ENCODE data around the gene S100A1. TPM values are rescaled to one million over a fixed set of nuclear protein-coding genes. Genes with fewer than 3 reads are reported as not detected.

S100A1 gene
- total and polyA plus RNA-seq, 8 donors, result 5.7 to 64.8 (median 45.5) TPM; not detected in 5

DNA sequence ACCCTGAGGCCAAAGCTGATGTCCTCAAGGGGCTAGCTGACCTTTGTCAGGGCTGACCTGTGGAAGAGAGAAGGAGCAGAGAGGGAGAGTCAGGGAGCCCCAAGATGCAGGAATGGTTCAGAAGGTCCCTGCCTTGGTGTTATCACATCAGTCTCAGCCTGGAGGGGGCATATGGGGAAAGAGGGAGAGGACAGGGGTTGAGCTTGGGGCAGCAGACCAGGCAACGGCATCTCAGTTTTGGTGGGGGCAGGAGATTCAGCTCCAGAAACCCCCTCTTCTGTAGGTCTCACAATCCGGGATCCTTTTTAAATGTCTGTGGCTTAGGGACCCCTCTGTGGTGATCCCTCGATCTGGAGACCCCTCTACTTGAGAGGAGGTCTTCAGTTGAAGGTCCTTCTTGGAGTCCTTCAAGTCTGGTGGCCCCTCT lies 1.7 kb upstream of the S100A1 start:
- DNase-seq, result peak in 1 of 2 donors; percentile 7
- peak overlapping the region; percentile 76 to 90 (median 88) for H3K27ac ChIP-seq
- H3K9me3 ChIP-seq, result no peaks in the 10 kb centered on the region
- peak overlapping the region; percentile 41 to 59 (median 51) for H3K4me3 ChIP-seq
- WGBS, 5 donors, result 46 to 68% (median 61%) methylated on average over 3 of the region's 3 CpGs
- H3K27me3 ChIP-seq, result no peaks in the 10 kb centered on the region
- H3K4me1 ChIP-seq, result peaks cover 21 to 62% (median 39%) of the 10 kb centered on the region in 4 donors
- peaks cover 0 to 24% (median 11%) of the 10 kb centered on the region in 4 donors for H3K36me3 ChIP-seq
- intact Hi-C loops (cut with DNase I; ENCODE audit: low total_unique reads), result no loop called here
- TF ChIP-seq POLR2AphosphoS5 (IDR thresholded peaks at IDR 0.05), result no peak
- TF ChIP-seq POLR2A (IDR thresholded peaks at IDR 0.05), result no peak
- TF ChIP-seq, protein P1, sequence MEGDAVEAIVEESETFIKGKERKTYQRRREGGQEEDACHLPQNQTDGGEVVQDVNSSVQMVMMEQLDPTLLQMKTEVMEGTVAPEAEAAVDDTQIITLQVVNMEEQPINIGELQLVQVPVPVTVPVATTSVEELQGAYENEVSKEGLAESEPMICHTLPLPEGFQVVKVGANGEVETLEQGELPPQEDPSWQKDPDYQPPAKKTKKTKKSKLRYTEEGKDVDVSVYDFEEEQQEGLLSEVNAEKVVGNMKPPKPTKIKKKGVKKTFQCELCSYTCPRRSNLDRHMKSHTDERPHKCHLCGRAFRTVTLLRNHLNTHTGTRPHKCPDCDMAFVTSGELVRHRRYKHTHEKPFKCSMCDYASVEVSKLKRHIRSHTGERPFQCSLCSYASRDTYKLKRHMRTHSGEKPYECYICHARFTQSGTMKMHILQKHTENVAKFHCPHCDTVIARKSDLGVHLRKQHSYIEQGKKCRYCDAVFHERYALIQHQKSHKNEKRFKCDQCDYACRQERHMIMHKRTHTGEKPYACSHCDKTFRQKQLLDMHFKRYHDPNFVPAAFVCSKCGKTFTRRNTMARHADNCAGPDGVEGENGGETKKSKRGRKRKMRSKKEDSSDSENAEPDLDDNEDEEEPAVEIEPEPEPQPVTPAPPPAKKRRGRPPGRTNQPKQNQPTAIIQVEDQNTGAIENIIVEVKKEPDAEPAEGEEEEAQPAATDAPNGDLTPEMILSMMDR (IDR thresholded peaks at IDR 0.05), result no peak
- no peak for TF ChIP-seq EP300 (IDR thresholded peaks at IDR 0.05)

DNA sequence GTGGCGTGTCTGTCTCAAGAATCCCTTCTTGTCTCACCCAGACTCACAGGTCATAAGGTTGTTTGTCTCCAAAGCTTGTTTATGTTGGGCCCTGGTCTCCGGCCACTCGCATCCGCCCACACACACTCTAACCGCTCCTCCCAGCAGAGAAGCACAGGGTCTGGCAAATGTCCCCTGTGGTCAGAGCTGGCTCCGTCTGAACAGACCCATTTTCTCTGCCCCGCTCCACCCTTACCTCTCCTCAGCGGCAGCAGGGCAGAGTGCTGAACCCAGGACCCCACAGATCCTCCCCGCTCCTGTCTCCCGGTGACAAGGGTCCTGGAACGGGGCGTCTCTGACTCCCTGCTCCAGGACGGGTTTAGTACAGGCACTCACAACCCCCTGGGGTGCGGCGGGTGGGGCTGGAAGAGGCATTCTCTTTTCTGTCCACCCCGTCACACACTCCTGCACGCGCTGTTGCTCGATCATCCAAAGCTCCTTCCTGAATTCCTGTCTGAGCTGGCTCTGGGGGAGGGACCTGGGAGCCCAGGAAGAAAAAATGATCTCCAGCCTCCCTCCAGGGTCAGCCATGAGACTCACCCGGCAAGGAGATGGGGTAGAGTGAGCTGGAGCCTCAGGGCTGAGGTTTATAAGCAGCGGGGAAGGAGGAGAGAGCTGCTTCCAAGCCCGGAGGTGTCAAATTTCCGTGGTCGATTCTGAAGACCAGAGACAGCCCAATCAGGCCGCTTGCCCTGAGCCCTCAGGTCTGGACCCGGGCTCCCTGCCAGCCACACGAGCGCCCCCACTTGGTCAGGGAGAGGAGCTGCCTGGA lies 1.1 kb upstream of the S100A1 start, which contains the start of gene S100A13:
S100A13 (minus strand) TSS at position 602 of the 811 bp plus-strand sequence. CDS start 1,033 bp downstream, outside the sequence.
- peaks cover 0 to 24% (median 9%) of the 10 kb centered on the region in 4 donors for H3K36me3 ChIP-seq
- H3K4me3 ChIP-seq, result peak within 1 kb of the TSS; percentile 41 to 59 (median 51)
- intact Hi-C loops (cut with DNase I; ENCODE audit: low total_unique reads), result no loop called here
- peak within 1 kb of the TSS; percentile 76 to 90 (median 88) for H3K27ac ChIP-seq
- peak in 1 of 4 donors; percentile 40 for TF ChIP-seq POLR2A (IDR thresholded peaks at IDR 0.05)
- TF ChIP-seq EP300 (IDR thresholded peaks at IDR 0.05), result no peak
- peak in 2 of 3 donors; percentile 71 to 85 for TF ChIP-seq POLR2AphosphoS5 (IDR thresholded peaks at IDR 0.05)
- TF ChIP-seq, protein P1 (IDR thresholded peaks at IDR 0.05), result peak in 3 of 7 experiments; percentile 29 to 51 (median 30)
- H3K27me3 ChIP-seq, result no peaks in the 10 kb centered on the region
- 8 to 14% (median 9%) methylated on average over 21 to 28 of the region's 28 CpGs for WGBS, 5 donors
- peaks cover 21 to 67% (median 39%) of the 10 kb centered on the region in 4 donors for H3K4me1 ChIP-seq
- peak; percentile 69 to 93 for DNase-seq
- no peaks in the 10 kb centered on the region for H3K9me3 ChIP-seq

DNA sequence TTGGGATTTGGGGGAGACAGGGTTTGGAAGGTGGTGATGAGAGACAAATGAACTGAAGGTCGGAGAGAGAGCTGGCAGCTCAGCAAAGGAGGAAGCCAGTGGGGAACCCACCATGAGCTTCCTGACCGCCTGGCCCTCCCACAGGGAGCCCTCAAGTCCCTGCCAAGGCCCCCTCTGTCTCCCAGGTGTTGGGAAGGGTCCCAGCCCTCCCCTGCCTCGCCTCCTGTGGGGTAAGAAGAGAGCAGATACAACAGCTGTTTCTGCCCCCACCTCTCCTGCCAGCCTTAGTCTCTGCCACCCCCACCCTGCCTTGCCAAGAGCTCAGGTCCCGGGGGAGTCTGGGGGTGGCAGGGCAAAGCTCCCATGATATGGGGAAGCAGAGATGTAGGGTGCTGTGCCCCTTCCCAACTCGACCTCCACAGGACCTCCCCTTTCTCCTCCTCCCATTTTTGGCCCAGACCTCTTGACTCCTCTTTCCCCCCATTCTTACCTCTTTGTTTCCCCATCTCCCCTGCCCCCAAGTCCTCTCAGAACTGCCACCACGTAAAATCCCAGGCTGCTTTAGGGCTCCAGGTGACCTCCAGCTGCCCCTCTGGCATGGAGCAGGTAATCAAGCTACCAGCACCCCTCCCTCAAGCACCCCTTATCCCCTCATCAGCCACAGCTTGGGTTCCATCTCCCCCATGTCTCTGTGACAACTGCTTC lies 556 bp downstream of the S100A1 start:
- WGBS, 5 donors, result 81 to 90% (median 82%) methylated on average over 5 to 6 of the region's 6 CpGs
- peak in 1 of 2 donors; percentile 13 for DNase-seq
- intact Hi-C loops (cut with DNase I; ENCODE audit: low total_unique reads), result no loop called here
- Histone ChIP-seq H3K9me3 (no peaks in the 10 kb centered on the region), H3K4me1 (peaks cover 30 to 69% (median 44%) of the 10 kb centered on the region in 4 donors), H3K4me3 (no peak overlapping the region), H3K27ac (peak overlapping the region; percentile 12 to 90 (median 88)), H3K36me3 (peaks cover 0 to 14% (median under 1%) of the 10 kb centered on the region in 4 donors), H3K27me3 (no peaks in the 10 kb centered on the region)
- TF ChIP-seq POLR2AphosphoS5 (IDR thresholded peaks at IDR 0.05), result no peak
- no peak for TF ChIP-seq EP300 (IDR thresholded peaks at IDR 0.05)
- TF ChIP-seq, protein P1 (IDR thresholded peaks at IDR 0.05), result no peak
- no peak for TF ChIP-seq POLR2A (IDR thresholded peaks at IDR 0.05)

DNA sequence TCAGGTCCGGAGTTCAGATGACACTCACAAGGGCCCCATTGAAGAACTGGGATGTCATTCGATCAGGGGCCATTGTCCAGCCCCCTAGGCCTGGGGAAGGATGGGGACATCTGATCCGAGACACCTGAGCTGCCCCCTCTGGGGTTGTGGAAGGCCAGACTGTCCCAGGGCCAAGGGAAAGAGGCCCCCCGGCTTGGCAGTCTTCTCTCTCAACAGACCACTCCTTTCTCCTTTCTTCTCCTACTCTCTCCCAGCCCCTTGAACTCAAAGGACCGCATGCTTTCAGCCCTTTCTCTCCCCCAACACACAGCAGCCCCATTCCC lies 1.1 kb downstream of the S100A1 start:
- Histone ChIP-seq H3K27ac (peak overlapping the region in 2 of 5 donors; percentile 90), H3K9me3 (no peaks in the 10 kb centered on the region), H3K4me3 (no peak overlapping the region), H3K27me3 (no peaks in the 10 kb centered on the region), H3K36me3 (peaks cover 0 to 9% (median 0%) of the 10 kb centered on the region in 4 donors), H3K4me1 (peaks cover 30 to 64% (median 42%) of the 10 kb centered on the region in 4 donors)
- WGBS, 5 donors, result 79 to 85% (median 82%) methylated on average over 5 of the region's 5 CpGs
- intact Hi-C loops (cut with DNase I; ENCODE audit: low total_unique reads), result no loop called here
- TF ChIP-seq POLR2AphosphoS5 (IDR thresholded peaks at IDR 0.05), result no peak
- TF ChIP-seq EP300 (IDR thresholded peaks at IDR 0.05), result no peak
- TF ChIP-seq, protein P1 (IDR thresholded peaks at IDR 0.05), result no peak
- no peak for TF ChIP-seq POLR2A (IDR thresholded peaks at IDR 0.05)
- no peak for DNase-seq
